SH-SY5Y (cell line): Measurements from ENCODE around the gene TEAD3.

Source experiments
- GATA2 ChIP-seq: IDR thresholded peaks from 2 replicates; pipeline ENCODE4 v1.6.1; 2011; ENCODE audit warnings: mild to moderate bottlenecking, low read depth, low read length
- GATA3 ChIP-seq: IDR thresholded peaks from 2 replicates; pipeline ENCODE4 v1.6.1; 2011; ENCODE audit warnings: low read depth, mild to moderate bottlenecking, low read length, moderate library complexity

DNA sequence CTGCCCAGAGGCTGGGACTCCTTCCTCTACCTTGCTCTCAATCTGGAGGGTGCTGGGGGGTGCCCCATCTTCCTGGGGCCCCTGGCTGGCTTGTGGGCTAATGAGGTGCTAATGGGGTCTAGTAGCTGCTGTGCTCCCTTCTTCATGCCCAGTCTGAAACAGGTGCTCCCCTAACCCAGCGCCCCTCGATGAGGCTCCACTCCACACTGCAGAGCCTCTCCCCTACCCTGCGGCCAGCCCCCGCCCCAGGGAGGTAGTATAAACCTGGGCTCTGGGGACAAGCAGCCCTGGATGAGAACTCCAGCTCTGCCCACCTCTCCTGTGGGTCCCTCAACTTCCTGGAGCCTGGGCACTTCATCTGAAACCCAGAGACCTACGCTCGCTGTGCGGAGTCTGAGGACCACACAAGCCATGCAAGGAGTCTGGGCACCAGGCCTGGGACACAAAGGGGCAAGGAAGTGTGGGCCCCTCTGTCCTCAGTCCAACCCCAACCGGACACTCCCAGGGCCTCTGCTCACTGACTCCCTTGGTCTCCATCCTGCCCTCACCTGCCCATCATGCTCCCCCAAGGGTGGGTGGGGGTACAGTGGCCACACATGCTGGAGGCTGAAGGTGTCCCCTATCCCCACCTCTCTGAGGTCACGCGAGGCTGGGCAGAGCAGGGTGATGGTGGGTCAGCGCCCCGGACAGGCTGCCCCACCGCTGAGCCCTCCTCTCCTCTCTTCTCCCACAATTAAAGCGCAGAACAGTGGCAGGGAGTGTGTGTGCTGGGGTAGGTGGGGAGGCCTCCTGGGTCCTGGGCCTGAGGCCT is 22.5 kb downstream of the TEAD3 start:
- TF ChIP-seq GATA2 (no peak), GATA3 (no peak)
